GM12875 (cell line): ENCODE data around the gene KRT4.

Experiments used
- H3K4me3 ChIP-seq: one replicate; pipeline ENCODE4 v1.5.1; 2011; ENCODE audit warnings: low read depth, low read length, control low read depth
- CTCF ChIP-seq: IDR thresholded peaks from 2 replicates; pipeline ENCODE4 v1.5.1; 2011; ENCODE audit warnings: low read depth, mild to moderate bottlenecking, control low read depth, inconsistent platforms, low read length, moderate library complexity, borderline replicate concordance; ENCODE audit not compliant: insufficient read depth

The KRT4 gene

GRCh38 chr12:52817003-52817698 lies 3.2 kb upstream of the KRT4 start:
- TF ChIP-seq CTCF = no peak

GRCh38 chr12:52815676-52816588 lies 2.0 kb upstream of the KRT4 start:
- TF ChIP-seq CTCF = no peak
- H3K4me3 ChIP-seq = no peak overlapping the region

More at GRCh38 chr12:52817003-52817698, 3.2 kb upstream of the KRT4 start:
- no peak overlapping the region for H3K4me3 ChIP-seq

- TF ChIP-seq CTCF = no peak
- no peak overlapping the region for H3K4me3 ChIP-seq
Measured at GRCh38 chr12:52815161-52815560, 1.2 kb upstream of the KRT4 start.

- no peak overlapping the region for H3K4me3 ChIP-seq
- no peak for TF ChIP-seq CTCF
Measured at GRCh38 chr12:52814710-52815155, 817 bp upstream of the KRT4 start.

- H3K4me3 ChIP-seq = no peak overlapping the region
- no peak for TF ChIP-seq CTCF
Measured at GRCh38 chr12:52813203-52813819, 605 bp downstream of the KRT4 start.

- TF ChIP-seq CTCF = no peak
- H3K4me3 ChIP-seq = no peak overlapping the region
Measured at GRCh38 chr12:52812749-52813148, 1.2 kb downstream of the KRT4 start.

GRCh38 chr12:52812073-52812400 lies 1.9 kb downstream of the KRT4 start:
- TF ChIP-seq CTCF = no peak
- no peak overlapping the region for H3K4me3 ChIP-seq
